AG10803 (cell line): ENCODE results near the gene SOX5.

Experiments used
- DNase-seq: peaks from one replicate; pipeline ENCODE4 v3.0.0; 2010; ENCODE audit warnings: low read depth
- H3K4me3 ChIP-seq: 2 replicates; pipeline ENCODE4 v1.5.1; 2011; ENCODE audit warnings: mild to moderate bottlenecking, low read length, control low read depth
- CTCF ChIP-seq: conservative IDR thresholded peaks from 2 replicates; pipeline ENCODE4 v1.5.1; 2011; ENCODE audit warnings: mild to moderate bottlenecking, low read length, control low read depth, inconsistent platforms

The SOX5 gene

GRCh38 chr12:23760495-23760894 lies 189.0 kb downstream of the SOX5 start:
- H3K4me3 ChIP-seq: no peak overlapping the region
- no peak for DNase-seq
- no peak for TF ChIP-seq CTCF

GRCh38 chr12:23758608-23759007 lies 190.9 kb downstream of the SOX5 start:
- no peak overlapping the region for H3K4me3 ChIP-seq
- no peak for DNase-seq
- TF ChIP-seq CTCF: no peak

- H3K4me3 ChIP-seq: no peak overlapping the region
- no peak for DNase-seq
- no peak for TF ChIP-seq CTCF
Measured at GRCh38 chr12:23757541-23757962, 191.9 kb downstream of the SOX5 start.

- no peak overlapping the region for H3K4me3 ChIP-seq
- DNase-seq: no peak
- no peak for TF ChIP-seq CTCF
Measured at GRCh38 chr12:23756416-23756815, 193.1 kb downstream of the SOX5 start.

GRCh38 chr12:23753628-23754365 lies 195.7 kb downstream of the SOX5 start:
- DNase-seq: no peak
- H3K4me3 ChIP-seq: no peak overlapping the region
- TF ChIP-seq CTCF: no peak

- no peak for DNase-seq
- no peak for TF ChIP-seq CTCF
Measured at GRCh38 chr12:23752245-23752644, 197.2 kb downstream of the SOX5 start.

GRCh38 chr12:23751641-23752040 lies 197.8 kb downstream of the SOX5 start:
- no peak overlapping the region for H3K4me3 ChIP-seq
- no peak for TF ChIP-seq CTCF
- DNase-seq: no peak

More at GRCh38 chr12:23752245-23752644, 197.2 kb downstream of the SOX5 start:
- no peak overlapping the region for H3K4me3 ChIP-seq
